22Rv1 (cell line): ENCODE measurements around the gene PIGQ.

Experiments used
- CTCF ChIP-seq: fragments of 450-650 bp; IDR thresholded peaks from 2 replicates; pipeline ENCODE4 v1.5.1; 2017; ENCODE audit warnings: mild to moderate bottlenecking
- ZFX ChIP-seq: fragments of 450-650 bp; IDR thresholded peaks from 2 replicates; pipeline ENCODE4 v1.6.1; 2017; ENCODE audit warnings: antibody characterized with exemption, borderline replicate concordance

GRCh38 chr16:627454-628239 lies 57.9 kb downstream of the PIGQ start:
- TF ChIP-seq CTCF (no peak), ZFX (no peak)
